ENCODE measurements around the gene NFATC4. TPM values are rescaled to one million over a fixed set of nuclear protein-coding genes. Genes with fewer than 3 reads are reported as not detected.

NFATC4 gene
- total and polyA plus RNA-seq, 10 donors = 10.7 to 145 (median 23.0) TPM

GRCh38 chr14:24376448-24377070 lies 8.6 kb downstream of the NFATC4 start:
- intact Hi-C loops (cut with DNase I; ENCODE audit: low total_unique reads) = no loop called here
- 73 to 80% (median 74%) methylated on average over 16 of the region's 16 CpGs for WGBS, 5 donors
- H3K4me3 ChIP-seq = no peak overlapping the region
- H3K36me3 ChIP-seq = peaks cover 0 to 7% (median 0%) of the 10 kb centered on the region in 6 donors
- no peak overlapping the region for H3K27ac ChIP-seq
- peaks cover 0 to 10% (median 0%) of the 10 kb centered on the region in 7 donors for H3K27me3 ChIP-seq (replicated peaks in 1 of 7)
- no peak for TF ChIP-seq CTCF (IDR thresholded peaks at IDR 0.05 in 8 of 11, conservative IDR thresholded peaks at IDR 0.05 in 3 of 11)
- no peak for TF ChIP-seq POLR2A (IDR thresholded peaks at IDR 0.05)
- no peak for TF ChIP-seq POLR2AphosphoS5 (IDR thresholded peaks at IDR 0.05)
- no peaks in the 10 kb centered on the region for H3K9me3 ChIP-seq
- DNase-seq = no peak
- peaks cover 0 to 4% (median 0%) of the 10 kb centered on the region in 6 donors for H3K4me1 ChIP-seq

GRCh38 chr14:24377126-24377525 lies 9.1 kb downstream of the NFATC4 start:
- 77 to 85% (median 82%) methylated on average over 7 of the region's 7 CpGs for WGBS, 5 donors

DNA sequence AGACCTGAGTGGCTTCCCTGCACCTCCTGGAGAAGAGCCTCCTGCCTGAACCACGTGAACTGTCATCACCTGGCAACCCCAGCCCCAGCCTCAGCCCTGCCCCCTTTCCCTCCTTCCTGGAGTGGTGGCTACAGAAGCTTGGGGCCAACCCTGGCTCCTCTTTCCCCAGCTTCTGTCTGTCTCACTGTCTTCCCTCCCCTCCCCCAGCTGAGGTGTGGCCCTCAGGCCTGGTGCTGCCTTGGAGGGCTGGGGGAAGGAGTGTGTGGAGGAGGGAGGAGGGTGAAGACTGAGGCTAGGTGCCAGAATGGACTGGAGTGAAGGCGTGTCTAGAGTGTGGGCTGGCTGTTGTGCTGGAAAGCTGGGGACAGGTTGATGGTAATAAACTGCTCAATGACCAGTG lies 9.7 kb downstream of the NFATC4 start:
- Histone ChIP-seq H3K27me3 (replicated peaks in 1 of 7) (peaks cover 0 to 10% (median 0%) of the 10 kb centered on the region in 7 donors), H3K4me3 (no peak overlapping the region), H3K4me1 (no peaks in the 10 kb centered on the region), H3K27ac (no peak overlapping the region), H3K9me3 (no peaks in the 10 kb centered on the region), H3K36me3 (peaks cover 0 to 7% (median 0%) of the 10 kb centered on the region in 6 donors)
- WGBS, 5 donors = 65 to 82% (median 69%) methylated on average over 2 of the region's 2 CpGs
- TF ChIP-seq POLR2A (IDR thresholded peaks at IDR 0.05) (no peak), POLR2AphosphoS5 (IDR thresholded peaks at IDR 0.05) (no peak), CTCF (IDR thresholded peaks at IDR 0.05 in 8 of 11, conservative IDR thresholded peaks at IDR 0.05 in 3 of 11) (no peak)
- intact Hi-C loops (cut with DNase I; ENCODE audit: low total_unique reads) = no loop called here
- no peak for DNase-seq

More at GRCh38 chr14:24377126-24377525, 9.1 kb downstream of the NFATC4 start:
- no peak overlapping the region for H3K4me3 ChIP-seq
- no peak overlapping the region for H3K27ac ChIP-seq
- TF ChIP-seq POLR2A (IDR thresholded peaks at IDR 0.05) (no peak), POLR2AphosphoS5 (IDR thresholded peaks at IDR 0.05) (no peak), CTCF (IDR thresholded peaks at IDR 0.05 in 8 of 11, conservative IDR thresholded peaks at IDR 0.05 in 3 of 11) (no peak)
- H3K4me1 ChIP-seq = peaks cover 0 to 4% (median 0%) of the 10 kb centered on the region in 6 donors
- DNase-seq = no peak
- H3K9me3 ChIP-seq = no peaks in the 10 kb centered on the region
- intact Hi-C loops (cut with DNase I; ENCODE audit: low total_unique reads) = no loop called here
- peaks cover 0 to 7% (median 0%) of the 10 kb centered on the region in 6 donors for H3K36me3 ChIP-seq
- H3K27me3 ChIP-seq (replicated peaks in 1 of 7) = peaks cover 0 to 10% (median 0%) of the 10 kb centered on the region in 7 donors

- 83 to 96% (median 87%) methylated on average over 3 of the region's 3 CpGs for WGBS, 5 donors
- H3K27ac ChIP-seq = no peak overlapping the region
- DNase-seq = no peak
- no peaks in the 10 kb centered on the region for H3K4me1 ChIP-seq
- H3K27me3 ChIP-seq (replicated peaks in 1 of 7) = peaks cover 0 to 10% (median 0%) of the 10 kb centered on the region in 7 donors
- no peaks in the 10 kb centered on the region for H3K9me3 ChIP-seq
- no peak overlapping the region for H3K4me3 ChIP-seq
- TF ChIP-seq CTCF (IDR thresholded peaks at IDR 0.05 in 8 of 11, conservative IDR thresholded peaks at IDR 0.05 in 3 of 11) (no peak), POLR2A (IDR thresholded peaks at IDR 0.05) (no peak), POLR2AphosphoS5 (IDR thresholded peaks at IDR 0.05) (no peak)
- intact Hi-C loops (cut with DNase I; ENCODE audit: low total_unique reads) = no loop called here
- H3K36me3 ChIP-seq = peaks cover 0 to 4% (median 0%) of the 10 kb centered on the region in 6 donors
These were observed 10.3 kb downstream of the NFATC4 start for GRCh38 chr14:24378327-24378726.

Data from spleen (tissue), 11 donors.